Lower leg skin (tissue), 4 donors: ENCODE measurements around the gene ENOPH1. TPM values are rescaled to one million over a fixed set of nuclear protein-coding genes. Genes with fewer than 3 reads are reported as not detected.

Experiments
- DNase-seq, 2 donors: peaks; one replicate each; pipeline ENCODE4 v3.0.0-alpha.2; 2019; ENCODE audit warnings: low spot score in 2 of 2
- H3K4me3 ChIP-seq: fragments of 200-600 bp; sonication (generic); 2 replicates; pipeline ENCODE4 v1.5.1; 2017; ENCODE audit warnings: mild to moderate bottlenecking, low read depth; ENCODE audit not compliant: poor library complexity, severe bottlenecking
- POLR2A ChIP-seq, 2 donors: fragments of 450-650 bp; IDR thresholded peaks; one replicate each; pipeline ENCODE4 v1.6.1; 2016 to 2017; ENCODE audit warnings: antibody characterized with exemption in 2 of 2, mild to moderate bottlenecking in 1 of 2, moderate library complexity in 1 of 2
- WGBS, 2 donors: methylation state at CpG; one replicate each; pipeline ENCODE4 v1.1.5; 2018; 5-methylcytosine and 5-hydroxymethylcytosine counted together
- intact Hi-C: fragments of 100-400 bp; cut with DNase I; formaldehyde crosslinking; loops from one replicate; pipeline ENCODE4 v1.15.0; 2023; ENCODE audit warnings: low total_unique reads
- total RNA-seq, 4 donors: library from RNA; depleted of rRNA; stranded (reverse); fragments of >200 nt; gene quantifications; one replicate each; pipeline ENCODE4 v1.1.0, GENCODE V29; 2016
- TF ChIP-seq, protein P1 (sequence below), 3 donors: fragments of 450-650 bp; IDR thresholded peaks; one replicate each; pipeline ENCODE4 v1.5.1; 2016; ENCODE audit warnings: antibody characterized with exemption in 3 of 3, mild to moderate bottlenecking in 3 of 3, moderate library complexity in 2 of 3

ENOPH1 gene
- total RNA-seq, 4 donors from 2014 or later = 21.2 to 44.3 (median 34.6) TPM

DNA sequence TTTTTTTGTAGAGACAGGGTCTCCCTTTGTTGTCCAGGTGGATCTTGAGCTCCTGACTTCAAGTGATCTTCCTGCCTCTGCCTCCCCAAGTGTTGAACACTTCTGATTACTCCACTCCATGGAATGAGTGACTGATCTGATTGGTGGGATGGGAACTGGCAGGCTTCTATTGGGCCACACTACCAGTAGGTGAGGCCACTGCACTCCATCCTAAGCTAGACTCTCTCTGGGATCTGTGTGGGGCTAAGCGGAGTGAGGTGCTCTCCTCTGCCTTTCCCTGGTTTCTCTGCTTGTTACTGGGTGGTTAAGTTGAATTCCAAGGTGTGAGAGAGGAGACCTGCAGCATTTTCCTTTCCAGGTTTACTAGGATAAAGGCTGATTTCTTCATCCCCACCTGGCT lies 58.7 kb downstream of the ENOPH1 start:
- H3K4me3 ChIP-seq = no peak overlapping the region
- intact Hi-C loops = no loop called here
- 80 to 94% methylated on average over 1 of the region's 1 CpG for WGBS, 2 donors
- TF ChIP-seq, protein P1, sequence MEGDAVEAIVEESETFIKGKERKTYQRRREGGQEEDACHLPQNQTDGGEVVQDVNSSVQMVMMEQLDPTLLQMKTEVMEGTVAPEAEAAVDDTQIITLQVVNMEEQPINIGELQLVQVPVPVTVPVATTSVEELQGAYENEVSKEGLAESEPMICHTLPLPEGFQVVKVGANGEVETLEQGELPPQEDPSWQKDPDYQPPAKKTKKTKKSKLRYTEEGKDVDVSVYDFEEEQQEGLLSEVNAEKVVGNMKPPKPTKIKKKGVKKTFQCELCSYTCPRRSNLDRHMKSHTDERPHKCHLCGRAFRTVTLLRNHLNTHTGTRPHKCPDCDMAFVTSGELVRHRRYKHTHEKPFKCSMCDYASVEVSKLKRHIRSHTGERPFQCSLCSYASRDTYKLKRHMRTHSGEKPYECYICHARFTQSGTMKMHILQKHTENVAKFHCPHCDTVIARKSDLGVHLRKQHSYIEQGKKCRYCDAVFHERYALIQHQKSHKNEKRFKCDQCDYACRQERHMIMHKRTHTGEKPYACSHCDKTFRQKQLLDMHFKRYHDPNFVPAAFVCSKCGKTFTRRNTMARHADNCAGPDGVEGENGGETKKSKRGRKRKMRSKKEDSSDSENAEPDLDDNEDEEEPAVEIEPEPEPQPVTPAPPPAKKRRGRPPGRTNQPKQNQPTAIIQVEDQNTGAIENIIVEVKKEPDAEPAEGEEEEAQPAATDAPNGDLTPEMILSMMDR (IDR thresholded peaks at IDR 0.05) = no peak
- TF ChIP-seq POLR2A (IDR thresholded peaks at IDR 0.05) = no peak
- DNase-seq = no peak

- no peak for DNase-seq
- no peak for TF ChIP-seq POLR2A (IDR thresholded peaks at IDR 0.05)
- TF ChIP-seq, protein P1 (IDR thresholded peaks at IDR 0.05) = no peak
- WGBS, 2 donors = 79 to 84% methylated on average over 8 of the region's 8 CpGs
- H3K4me3 ChIP-seq = no peak overlapping the region
- intact Hi-C loops = no loop called here
Observed at GRCh38 chr4:82489987-82490386, 59.6 kb downstream of the ENOPH1 start.

DNA sequence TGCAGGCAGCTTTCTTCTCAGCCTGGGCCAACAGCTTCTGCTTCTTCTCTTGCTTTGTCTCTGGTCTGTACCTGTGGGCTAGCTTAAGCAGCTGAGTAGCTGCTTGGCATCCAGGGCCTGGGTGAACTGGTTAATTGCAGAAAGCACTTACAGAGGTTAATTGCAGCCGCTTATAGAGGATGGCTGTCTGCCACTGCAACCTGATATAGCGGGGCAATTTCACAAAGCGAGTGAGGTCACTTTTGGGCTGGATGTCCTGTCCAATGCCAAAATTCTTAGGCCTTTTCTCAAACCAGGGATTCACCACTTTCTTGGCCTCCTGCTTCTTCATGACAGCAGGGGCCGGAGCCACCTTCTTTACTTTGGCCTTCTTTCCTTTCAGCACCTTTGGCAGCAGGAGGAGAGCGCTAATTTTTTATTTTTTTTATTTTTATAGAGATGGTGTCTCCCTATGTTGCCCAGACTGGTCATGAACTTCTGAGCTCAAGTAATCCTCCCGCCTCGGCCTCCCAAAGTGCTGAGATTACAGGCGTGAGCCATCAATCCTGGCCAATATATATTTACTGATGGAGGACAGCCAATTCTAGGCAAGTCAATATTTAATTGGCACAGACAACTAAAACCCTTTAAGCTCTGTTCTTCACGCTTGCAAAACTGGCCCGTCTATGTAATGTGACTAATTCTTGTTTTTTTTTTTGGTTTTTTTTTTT lies 61.0 kb downstream of the ENOPH1 start:
- TF ChIP-seq POLR2A (IDR thresholded peaks at IDR 0.05) = no peak
- TF ChIP-seq, protein P1 (IDR thresholded peaks at IDR 0.05) = no peak
- WGBS, 2 donors = 75 to 80% methylated on average over 10 of the region's 10 CpGs
- no peak for DNase-seq

DNA sequence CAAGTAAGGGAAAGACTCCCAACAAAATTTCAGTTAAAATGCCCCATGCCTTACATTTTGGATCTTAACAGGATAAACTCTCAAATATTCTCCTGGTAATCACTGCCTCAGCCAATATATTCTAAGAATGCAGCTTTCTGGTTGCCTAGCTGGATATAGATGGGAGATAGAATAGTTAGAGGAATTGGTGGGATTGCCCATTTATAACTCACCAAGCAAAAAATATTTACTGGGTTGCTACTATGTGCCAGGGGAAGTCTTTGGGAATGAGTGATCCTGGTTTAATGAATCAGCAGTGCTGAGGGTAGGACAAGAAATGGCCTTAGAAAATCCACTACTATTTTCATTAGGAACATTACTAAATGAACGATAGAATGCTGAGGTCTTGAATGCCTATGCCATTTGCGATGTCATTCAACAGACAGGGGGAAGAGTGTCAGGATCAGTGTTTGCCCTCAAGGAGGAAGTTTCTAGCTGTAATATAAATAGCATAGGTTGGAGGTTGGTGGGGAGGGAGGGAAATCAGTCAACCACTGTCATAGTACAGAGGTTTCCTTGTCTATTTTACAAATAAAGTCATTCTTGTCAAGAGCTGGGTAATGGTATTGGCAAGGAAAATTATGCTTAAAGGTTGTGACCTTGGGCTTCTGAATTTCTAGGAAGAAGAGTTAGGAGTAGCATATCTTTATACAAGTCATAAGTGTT lies 63.5 kb downstream of the ENOPH1 start:
- TF ChIP-seq, protein P1 (IDR thresholded peaks at IDR 0.05) = no peak
- no peak for TF ChIP-seq POLR2A (IDR thresholded peaks at IDR 0.05)
- no peak overlapping the region for H3K4me3 ChIP-seq
- no peak for DNase-seq
- intact Hi-C loops = no loop called here
- WGBS, 2 donors = 74 to 79% methylated on average over 2 of the region's 2 CpGs

More for the DNA sequence above, 61.0 kb downstream of the ENOPH1 start:
- H3K4me3 ChIP-seq = no peak overlapping the region
- intact Hi-C loops = no loop called here

DNA sequence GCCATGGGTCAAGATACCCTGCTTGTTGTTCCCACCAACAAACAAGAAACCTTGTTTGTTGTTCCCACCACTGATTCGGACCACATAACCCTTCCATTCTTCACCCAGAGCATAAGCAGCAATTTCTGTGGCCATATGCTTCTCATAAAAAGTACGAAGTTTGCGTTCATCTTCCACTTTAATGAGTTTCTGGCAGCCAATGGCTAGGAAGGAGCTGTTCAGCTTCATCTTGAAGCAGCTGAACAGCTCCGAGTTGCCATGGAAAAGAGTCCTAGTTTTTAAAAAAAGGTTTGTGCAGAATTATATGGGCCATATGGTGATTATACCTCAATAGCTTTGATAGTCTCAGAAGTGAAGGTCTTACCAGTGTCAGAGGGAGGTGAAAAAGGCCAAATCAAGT lies 65.3 kb downstream of the ENOPH1 start:
- 86 to 92% methylated on average over 4 of the region's 4 CpGs for WGBS, 2 donors
- intact Hi-C loops = no loop called here
- TF ChIP-seq POLR2A (IDR thresholded peaks at IDR 0.05) = no peak
- TF ChIP-seq, protein P1 (IDR thresholded peaks at IDR 0.05) = no peak
- DNase-seq = no peak
- no peak overlapping the region for H3K4me3 ChIP-seq
